Neutrophil (primary cell): Measurements from ENCODE around the gene PDCL2.

Source experiments
- H3K27ac ChIP-seq: fragments of 200-600 bp; sonication (generic); 2 replicates; pipeline ENCODE4 v1.5.1; 2016; ENCODE audit warnings: mild to moderate bottlenecking, moderate library complexity
- H3K27me3 ChIP-seq: fragments of 200-600 bp; sonication (generic); 2 replicates; pipeline ENCODE4 v1.6.0; 2016; ENCODE audit warnings: mild to moderate bottlenecking
- H3K36me3 ChIP-seq: fragments of 200-600 bp; sonication (generic); 2 replicates; pipeline ENCODE4 v1.5.1; 2017
- H3K4me1 ChIP-seq, 2 experiments: fragments of 200-600 bp in 1 of 2; sonication (generic) in 1 of 2; 1 replicate in 1 of 2; 2 replicates in 1 of 2; pipeline versions ENCODE4 v1.5.1 to v1.6.1; 2013 to 2016; ENCODE audit warnings: low read depth in 1 of 2, low read length in 1 of 2, mild to moderate bottlenecking in 1 of 2, moderate library complexity in 1 of 2; ENCODE audit not compliant: control insufficient read depth in 1 of 2, insufficient read depth in 1 of 2
- H3K4me3 ChIP-seq, 2 experiments: fragments of 200-600 bp in 1 of 2; sonication (generic) in 1 of 2; 1 replicate in 1 of 2; 2 replicates in 1 of 2; pipeline ENCODE4 v1.5.1; 2013 to 2016; ENCODE audit warnings: low read depth in 1 of 2, low read length in 1 of 2, mild to moderate bottlenecking in 1 of 2, moderate library complexity in 1 of 2
- H3K9me3 ChIP-seq: fragments of 200-600 bp; sonication (generic); 2 replicates; pipeline ENCODE4 v1.5.1; 2016
- TF ChIP-seq, protein P1 (sequence below): fragments of 200-600 bp; sonication (generic); IDR thresholded peaks from 2 replicates; pipeline ENCODE4 v1.5.1; 2016; ENCODE audit warnings: antibody characterized with exemption

The PDCL2 gene

DNA sequence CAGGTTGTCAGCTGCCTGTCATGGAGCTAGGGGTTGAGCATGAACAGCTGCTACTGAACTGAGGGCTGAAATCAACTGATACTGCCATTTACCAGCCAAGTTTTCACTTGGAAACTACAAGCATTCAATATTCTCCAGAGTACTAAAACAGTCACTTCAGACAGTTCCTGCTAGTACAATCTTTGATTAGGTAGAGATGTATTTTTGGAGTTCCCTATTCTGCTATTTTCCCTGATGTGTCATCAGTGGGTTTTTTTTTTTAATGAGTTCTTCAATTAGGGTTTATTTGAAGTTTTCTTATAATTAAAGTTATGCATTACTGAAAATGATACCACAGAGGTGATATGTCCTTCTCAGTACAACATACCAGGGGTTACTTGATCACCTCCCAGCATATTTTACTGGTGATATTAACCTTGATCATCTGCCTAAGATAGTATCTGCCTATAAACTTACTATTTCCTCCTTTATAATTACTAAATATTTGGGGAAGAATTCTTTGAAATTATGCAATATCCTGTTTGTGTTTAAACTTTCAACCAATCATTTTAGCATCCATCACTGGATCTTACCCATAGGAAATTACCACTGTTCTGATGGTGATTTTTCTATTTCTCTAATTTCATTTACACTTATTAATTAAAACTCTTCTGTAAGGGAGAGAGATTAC, 13.6 kb downstream of the PDCL2 start:
- Histone ChIP-seq H3K9me3 (no peaks in the 10 kb centered on the region), H3K27ac (no peak overlapping the region), H3K4me1 (no peaks in the 10 kb centered on the region), H3K4me3 (no peak overlapping the region), H3K27me3 (no peaks in the 10 kb centered on the region), H3K36me3 (no peaks in the 10 kb centered on the region)
- TF ChIP-seq, protein P1, sequence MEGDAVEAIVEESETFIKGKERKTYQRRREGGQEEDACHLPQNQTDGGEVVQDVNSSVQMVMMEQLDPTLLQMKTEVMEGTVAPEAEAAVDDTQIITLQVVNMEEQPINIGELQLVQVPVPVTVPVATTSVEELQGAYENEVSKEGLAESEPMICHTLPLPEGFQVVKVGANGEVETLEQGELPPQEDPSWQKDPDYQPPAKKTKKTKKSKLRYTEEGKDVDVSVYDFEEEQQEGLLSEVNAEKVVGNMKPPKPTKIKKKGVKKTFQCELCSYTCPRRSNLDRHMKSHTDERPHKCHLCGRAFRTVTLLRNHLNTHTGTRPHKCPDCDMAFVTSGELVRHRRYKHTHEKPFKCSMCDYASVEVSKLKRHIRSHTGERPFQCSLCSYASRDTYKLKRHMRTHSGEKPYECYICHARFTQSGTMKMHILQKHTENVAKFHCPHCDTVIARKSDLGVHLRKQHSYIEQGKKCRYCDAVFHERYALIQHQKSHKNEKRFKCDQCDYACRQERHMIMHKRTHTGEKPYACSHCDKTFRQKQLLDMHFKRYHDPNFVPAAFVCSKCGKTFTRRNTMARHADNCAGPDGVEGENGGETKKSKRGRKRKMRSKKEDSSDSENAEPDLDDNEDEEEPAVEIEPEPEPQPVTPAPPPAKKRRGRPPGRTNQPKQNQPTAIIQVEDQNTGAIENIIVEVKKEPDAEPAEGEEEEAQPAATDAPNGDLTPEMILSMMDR, result no peak

DNA sequence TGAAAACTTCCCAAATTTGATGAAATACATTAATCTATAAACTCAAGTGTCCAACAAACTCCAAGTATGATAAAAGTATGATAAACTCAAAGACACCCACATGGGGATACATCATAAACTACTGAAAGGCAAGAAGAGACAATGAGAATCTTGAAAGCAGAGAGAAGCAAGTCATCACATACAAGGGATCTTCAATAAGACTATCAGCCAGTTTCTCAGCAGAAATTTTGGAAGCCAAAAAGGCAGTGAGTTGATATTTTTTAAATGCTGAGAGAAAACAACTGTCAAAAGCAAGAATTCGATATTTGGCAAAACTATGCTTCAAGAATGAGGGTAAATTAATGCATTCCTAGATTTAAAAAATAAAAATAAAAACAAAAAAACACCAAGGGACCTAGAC, 16.5 kb downstream of the PDCL2 start:
- Histone ChIP-seq H3K4me3 (no peak overlapping the region), H3K27ac (no peak overlapping the region), H3K36me3 (no peaks in the 10 kb centered on the region), H3K27me3 (no peaks in the 10 kb centered on the region), H3K9me3 (no peaks in the 10 kb centered on the region), H3K4me1 (no peaks in the 10 kb centered on the region)
- TF ChIP-seq, protein P1, result no peak

DNA sequence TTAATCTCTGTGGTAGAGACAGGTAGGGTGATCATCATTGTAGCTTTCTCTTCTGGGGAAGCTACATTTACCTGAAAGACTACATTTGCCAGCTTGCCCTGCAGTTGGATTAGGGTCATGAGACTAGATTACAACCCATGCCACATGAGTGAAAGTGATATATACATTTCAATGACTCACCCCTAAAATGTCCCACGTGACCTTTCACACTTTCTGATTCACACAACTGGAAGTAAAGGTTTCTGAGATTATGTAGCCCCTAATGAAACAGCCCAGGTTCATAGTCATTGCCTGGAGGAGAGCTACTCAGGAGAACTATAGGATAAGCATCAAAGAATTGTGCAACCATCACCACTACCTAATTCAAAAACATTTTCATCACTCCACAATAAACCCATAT, 17.8 kb downstream of the PDCL2 start:
- no peaks in the 10 kb centered on the region for H3K27me3 ChIP-seq

DNA sequence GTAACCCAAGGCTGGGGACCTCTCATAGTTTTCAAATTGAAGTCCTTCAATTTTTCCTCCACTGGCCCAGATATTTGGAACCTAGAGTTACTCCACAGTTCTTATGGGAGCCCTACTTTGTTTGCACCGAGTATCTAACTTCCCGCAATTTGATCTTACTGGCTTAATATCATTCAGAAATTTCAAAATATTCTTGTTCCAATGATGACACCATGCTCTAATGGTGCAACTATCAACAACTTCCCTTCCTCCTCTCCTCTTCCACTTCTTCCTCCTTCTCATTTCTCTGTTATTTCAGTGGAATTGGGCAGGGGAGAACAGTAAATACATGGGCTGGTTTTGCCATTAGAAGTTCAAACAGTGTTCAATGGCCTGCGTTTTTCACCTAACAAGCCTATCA, 20.2 kb downstream of the PDCL2 start:
- H3K4me1 ChIP-seq, result no peaks in the 10 kb centered on the region
- TF ChIP-seq, protein P1, result no peak
- no peak overlapping the region for H3K4me3 ChIP-seq
- H3K36me3 ChIP-seq, result no peaks in the 10 kb centered on the region
- H3K27me3 ChIP-seq, result no peaks in the 10 kb centered on the region
- no peaks in the 10 kb centered on the region for H3K9me3 ChIP-seq
- no peak overlapping the region for H3K27ac ChIP-seq

More for the DNA sequence above, 17.8 kb downstream of the PDCL2 start:
- TF ChIP-seq, protein P1, result no peak
- Histone ChIP-seq H3K4me1 (no peaks in the 10 kb centered on the region), H3K36me3 (no peaks in the 10 kb centered on the region), H3K4me3 (no peak overlapping the region), H3K27ac (no peak overlapping the region), H3K9me3 (no peaks in the 10 kb centered on the region)

DNA sequence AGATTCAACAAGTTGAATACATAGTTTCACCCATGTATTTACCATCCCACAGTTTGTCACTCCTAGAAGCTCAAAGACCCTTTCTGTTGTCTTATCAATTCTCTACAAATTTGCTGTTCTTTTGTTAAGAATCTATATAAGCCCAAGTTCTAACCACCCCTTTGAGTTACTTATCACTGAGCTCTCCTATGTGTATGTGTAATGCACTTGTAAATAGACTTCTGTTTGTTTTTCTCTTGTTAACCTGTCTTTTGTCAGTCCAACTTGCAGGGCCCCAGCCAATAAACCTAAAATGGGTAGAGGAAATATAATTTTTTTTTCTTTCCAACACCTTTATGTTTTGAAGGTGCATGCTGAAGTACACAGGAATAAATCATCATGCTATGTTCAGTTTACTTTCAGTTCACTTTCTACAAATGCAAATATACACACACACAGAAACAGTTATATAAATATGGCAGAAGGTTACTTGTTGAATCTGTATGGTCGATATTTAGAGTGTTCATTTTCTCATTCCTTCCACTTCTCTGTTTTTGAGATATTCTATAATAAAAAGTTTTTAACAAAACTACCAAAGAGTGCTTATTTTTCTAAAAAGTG, 23.0 kb downstream of the PDCL2 start:
- Histone ChIP-seq H3K4me3 (no peak overlapping the region), H3K4me1 (no peaks in the 10 kb centered on the region), H3K36me3 (no peaks in the 10 kb centered on the region), H3K27ac (no peak overlapping the region), H3K9me3 (no peaks in the 10 kb centered on the region), H3K27me3 (no peaks in the 10 kb centered on the region)
- TF ChIP-seq, protein P1, result no peak
